SK-N-SH (cell line): ENCODE results near the gene CD276. TPM values are rescaled to one million over a fixed set of nuclear protein-coding genes. Genes with fewer than 3 reads are reported as not detected.
A peak's percentile ranks its signal among the peaks of the same experiment; 100 is the strongest.

Experiments used
- CTCF ChIA-PET: fragments of 300-600, 350-600 bp; formaldehyde crosslinking; extraction: SDS; loops from one replicate; lab custom pipeline; 2021; lab: Yijun Ruan, JAX
- POLR2A ChIA-PET: fragments of 350-600 bp; sonication (Branson Sonifier 250); formaldehyde crosslinking; extraction: SDS; loops from one replicate; lab custom pipeline; 2020; ENCODE audit warnings: antibody characterized with exemption, inconsistent platforms; lab: Yijun Ruan, JAX
- DNase-seq: peaks from one replicate; pipeline ENCODE4 v3.0.0; 2012
- H2AFZ ChIP-seq: fragments of 200-600 bp; sonication (generic); 2 replicates; pipeline ENCODE4 v1.8.1; 2016; ENCODE audit warnings: antibody characterized with exemption, mild to moderate bottlenecking, low read depth
- H3F3A ChIP-seq: fragments of 200-600 bp; sonication (generic); replicated peaks from 2 replicates; pipeline ENCODE3; 2016; ENCODE audit warnings: antibody characterized with exemption, mild to moderate bottlenecking; ENCODE audit not compliant: insufficient read depth
- H3K27ac ChIP-seq, 2 experiments: fragments of 200-500 bp in 1 of 2; fragments of 200-600 bp in 1 of 2; sonication (Bioruptor generic) in 1 of 2; sonication (generic), shearing (Covaris generic) in 1 of 2; 2 replicates each; pipeline versions ENCODE4 v1.5.1 to v1.6.1; 2014 to 2016; ENCODE audit warnings: low read depth in 2 of 2, inconsistent platforms in 1 of 2, low read length in 1 of 2, mild to moderate bottlenecking in 1 of 2, mixed read lengths in 1 of 2
- H3K27me3 ChIP-seq: fragments of 200-600 bp; sonication (generic), shearing (Covaris generic); 2 replicates; pipeline ENCODE4 v1.6.1; 2016; ENCODE audit warnings: mixed run types; ENCODE audit not compliant: insufficient read depth
- H3K36me3 ChIP-seq, 2 experiments: fragments of 200-500 bp in 1 of 2; fragments of 200-600 bp in 1 of 2; sonication (Bioruptor generic) in 1 of 2; sonication (generic) in 1 of 2; replicated peaks in 1 of 2; 2 replicates each; pipeline versions ENCODE3 to v1.5.1; 2014 to 2016; ENCODE audit warnings: low read length in 1 of 2, mild to moderate bottlenecking in 1 of 2; ENCODE audit not compliant: insufficient read depth in 2 of 2, control insufficient read depth in 1 of 2
- H3K4me1 ChIP-seq, 2 experiments: fragments of 200-500 bp in 1 of 2; fragments of 200-600 bp in 1 of 2; sonication (Bioruptor generic) in 1 of 2; sonication (generic), shearing (Covaris generic) in 1 of 2; 2 replicates each; pipeline versions ENCODE4 v1.5.1 to v1.6.1; 2014 to 2016; ENCODE audit warnings: low read depth in 1 of 2, low read length in 1 of 2, mixed run types in 1 of 2; ENCODE audit not compliant: insufficient read depth in 2 of 2, control insufficient read depth in 1 of 2
- H3K4me2 ChIP-seq: fragments of 200-600 bp; sonication (generic), shearing (Covaris generic); 2 replicates; pipeline ENCODE4 v1.6.1; 2017; ENCODE audit warnings: mixed run types
- H3K4me3 ChIP-seq, 2 experiments: fragments of 200-500 bp in 1 of 2; fragments of 200-600 bp in 1 of 2; sonication (Bioruptor generic) in 1 of 2; sonication (generic), shearing (Covaris generic) in 1 of 2; 2 replicates each; pipeline versions ENCODE4 v1.5.1 to v1.8.1; 2014 to 2016; ENCODE audit warnings: low read depth in 2 of 2, inconsistent platforms in 1 of 2, low read length in 1 of 2, mild to moderate bottlenecking in 1 of 2, mixed read lengths in 1 of 2, moderate library complexity in 1 of 2
- H3K79me2 ChIP-seq: fragments of 200-600 bp; sonication (generic); 2 replicates; pipeline ENCODE4 v1.8.1; 2017; ENCODE audit warnings: mild to moderate bottlenecking; ENCODE audit not compliant: insufficient read depth
- H3K9ac ChIP-seq: fragments of 200-600 bp; sonication (generic); 2 replicates; pipeline ENCODE4 v1.6.1; 2017; ENCODE audit warnings: mixed run types
- H3K9me2 ChIP-seq: fragments of 200-600 bp; sonication (generic); 2 replicates; pipeline ENCODE4 v1.6.1; 2017; ENCODE audit warnings: mixed run types
- H3K9me3 ChIP-seq: fragments of 200-600 bp; sonication (generic); 2 replicates; pipeline ENCODE4 v1.6.1; 2017; ENCODE audit warnings: mixed run types, mild to moderate bottlenecking, moderate library complexity
- H4K20me1 ChIP-seq: fragments of 200-600 bp; sonication (generic); 2 replicates; pipeline ENCODE4 v1.6.1; 2017; ENCODE audit warnings: mild to moderate bottlenecking, mixed run types; ENCODE audit not compliant: insufficient read depth
- CHD2 ChIP-seq: fragments of 150-350 bp; IDR thresholded peaks from 2 replicates; pipeline ENCODE4 v1.6.1; 2018; ENCODE audit warnings: low read length; ENCODE audit not compliant: partially characterized antibody
- CTCF ChIP-seq: fragments of 200-600 bp; sonication (generic); IDR thresholded peaks from 2 replicates; pipeline ENCODE4 v1.6.1; 2017; ENCODE audit warnings: antibody characterized with exemption, mild to moderate bottlenecking, moderate library complexity
- EP300 ChIP-seq, 2 experiments: IDR thresholded peaks; 2 replicates each; pipeline versions ENCODE4 v1.4.0 to v1.6.1; 2012; ENCODE audit warnings: borderline replicate concordance in 1 of 2, low read depth in 1 of 2, low read length in 1 of 2
- FOSL2 ChIP-seq: IDR thresholded peaks from 2 replicates; pipeline ENCODE4 v1.4.0; 2012; ENCODE audit warnings: low read depth, mild to moderate bottlenecking, moderate library complexity, borderline replicate concordance
- FOXJ3 ChIP-seq: sonication (generic); formaldehyde crosslinking; IDR thresholded peaks from 2 replicates; pipeline ENCODE4 v1.5.1; 2020; ENCODE audit warnings: mild to moderate bottlenecking, missing genetic modification reagents
- IRF3 ChIP-seq: fragments of 150-350 bp; IDR thresholded peaks from 2 replicates; pipeline ENCODE4 v1.6.1; 2016; ENCODE audit warnings: mild to moderate bottlenecking, low read depth, low read length
- JUND ChIP-seq: IDR thresholded peaks from 2 replicates; pipeline ENCODE4 v1.4.0; 2012
- MXI1 ChIP-seq: IDR thresholded peaks from 2 replicates; pipeline ENCODE4 v1.6.1; 2012; ENCODE audit warnings: mild to moderate bottlenecking, low read depth, low read length, improper control_type of control experiment
- NRF1 ChIP-seq: IDR thresholded peaks from 2 replicates; pipeline ENCODE4 v1.6.1; 2012; ENCODE audit warnings: low read depth, mild to moderate bottlenecking, low read length
- RAD21 ChIP-seq: IDR thresholded peaks from 2 replicates; pipeline ENCODE4 v1.6.1; 2012; ENCODE audit warnings: mild to moderate bottlenecking, low read length
- RCOR1 ChIP-seq: fragments of 150-350 bp; IDR thresholded peaks from 2 replicates; pipeline ENCODE4 v1.6.1; 2017; ENCODE audit warnings: antibody characterized with exemption, low read length
- REST ChIP-seq: IDR thresholded peaks from 2 replicates; pipeline ENCODE4 v1.6.1; 2012; ENCODE audit warnings: mild to moderate bottlenecking, low read depth, low read length, moderate library complexity
- RFX5 ChIP-seq: IDR thresholded peaks from 2 replicates; pipeline ENCODE4 v1.6.1; 2012; ENCODE audit warnings: mild to moderate bottlenecking, improper control_type of control experiment, low read length
- SIN3A ChIP-seq: IDR thresholded peaks from 2 replicates; pipeline ENCODE4 v1.6.1; 2012; ENCODE audit warnings: low read depth, mild to moderate bottlenecking, low read length, moderate library complexity, borderline replicate concordance
- TAF1 ChIP-seq: IDR thresholded peaks from 2 replicates; pipeline ENCODE4 v1.6.1; 2012; ENCODE audit warnings: low read depth, mild to moderate bottlenecking, low read length, moderate library complexity, borderline replicate concordance
- TEAD4 ChIP-seq: IDR thresholded peaks from 2 replicates; pipeline ENCODE4 v1.4.0; 2012; ENCODE audit warnings: mild to moderate bottlenecking, borderline replicate concordance; ENCODE audit not compliant: insufficient read depth
- YY1 ChIP-seq: IDR thresholded peaks from 2 replicates; pipeline ENCODE4 v1.4.0; 2012; ENCODE audit warnings: low read depth, mild to moderate bottlenecking
- WGBS: methylation state at CpG from one replicate; pipeline ENCODE4 v1.1.6; 2017; ENCODE audit warnings: low lambda C conversion rate; 5-methylcytosine and 5-hydroxymethylcytosine counted together
- polyA plus RNA-seq, 3 experiments: library from polyadenylated mRNA; depleted of rRNA; stranded (reverse); fragments of >200 nt; gene quantifications; 2 replicates each; pipeline ENCODE4 v1.2.3, GENCODE V29; 2012

CD276 gene
- polyA plus RNA-seq (2012; rRNA removed): 60.1 and 86.2 TPM in 2 replicates
- 45.2 and 67.1 TPM in 2 replicates for polyA plus RNA-seq (2012; cell fraction: cytosol; rRNA removed)
- 81.1 and 82.1 TPM in 2 replicates for polyA plus RNA-seq (2012; cell fraction: nucleus; rRNA removed)

- H3K9me2 ChIP-seq: no peaks in the 10 kb centered on the region
- peak within 1 kb of the TSS; percentile 95 for H3K9ac ChIP-seq
- 0% methylated on average over 13 of the region's 69 CpGs for WGBS
- peaks cover 35% of the 10 kb centered on the region for H4K20me1 ChIP-seq
- POLR2A ChIA-PET: interaction anchor here (0.8 to 1.7 kb wide), 4 partner anchors 12 to 134 kb away, joined by 3 to 4 read pairs (median 3); no protein-coding TSS in a partner anchor
- no peaks in the 10 kb centered on the region for H3K36me3 ChIP-seq
- H2AFZ ChIP-seq: peak within 1 kb of the TSS; percentile 80
- peaks cover 35 to 37% of the 10 kb centered on the region in 2 experiments; a peak in 3 of 4 replicates for H3K4me1 ChIP-seq
- TF ChIP-seq EP300 (IDR thresholded peaks at IDR 0.05; ENCODE audit: borderline replicate concordance in 1 of 2, low read depth in 1 of 2, low read length in 1 of 2) (peak in 1 of 2 experiments; percentile 3; a peak in 1 of 4 replicates), MXI1 (peak; percentile 4; the same call in 1 of the 2 replicates), CHD2 (peak; percentile 54), TEAD4 (no peak), RAD21 (peak; percentile 30; the same call in 1 of the 2 replicates)
- DNase-seq: peak; percentile 91
- H3K4me3 ChIP-seq: peak within 1 kb of the TSS; percentile 82 to 89
- no peaks in the 10 kb centered on the region for H3K9me3 ChIP-seq
- H3K27me3 ChIP-seq: no peaks in the 10 kb centered on the region
- H3F3A ChIP-seq: peaks cover 23% of the 10 kb centered on the region
- H3K27ac ChIP-seq: peak within 1 kb of the TSS; percentile 77 to 84
- H3K79me2 ChIP-seq: peaks cover 46% of the 10 kb centered on the region
- H3K4me2 ChIP-seq: peak within 1 kb of the TSS; percentile 97
- CTCF ChIA-PET: interaction anchor here (0.8 to 15.1 kb wide), 19 partner anchors 7 to 379 kb away, joined by 3 to 418 read pairs (median 3); no protein-coding TSS in a partner anchor
Measured at GRCh38 chr15:73683777-73684580, at the start of gene CD276. CD276 (plus strand) TSS chr15:73684383; CDS start chr15:73699640, 15,257 bp downstream.

GRCh38 chr15:73637527-73637926 lies 46.7 kb upstream of the CD276 start:
- Histone ChIP-seq H3K9ac (no peak overlapping the region), H3K4me2 (0 out of 2 replicates have a peak overlapping the region, but pooled peaks have one; percentile 5), H3K9me3 (no peaks in the 10 kb centered on the region), H3F3A (peaks cover 18% of the 10 kb centered on the region), H3K79me2 (peaks cover 4% of the 10 kb centered on the region), H3K27ac (0 out of 4 replicates have a peak overlapping the region, but pooled peaks of 1 of the 2 experiments have one; percentile 11), H3K27me3 (no peaks in the 10 kb centered on the region), H2AFZ (no peak overlapping the region), H3K4me3 (no peak overlapping the region), H3K9me2 (no peaks in the 10 kb centered on the region), H3K36me3 (no peaks in the 10 kb centered on the region), H4K20me1 (no peaks in the 10 kb centered on the region), H3K4me1 (peaks cover 6% of the 10 kb centered on the region in 2 experiments)
- TF ChIP-seq MXI1 (no peak), RFX5 (no peak), FOXJ3 (CRISPR knock-in tag) (no peak), SIN3A (no peak), FOSL2 (no peak), REST (no peak), YY1 (no peak), TAF1 (no peak), NRF1 (no peak), CTCF (no peak), JUND (no peak), CHD2 (no peak), EP300 (IDR thresholded peaks at IDR 0.05; ENCODE audit: borderline replicate concordance in 1 of 2, low read depth in 1 of 2, low read length in 1 of 2) (no peak), IRF3 (no peak), RAD21 (no peak), RCOR1 (no peak), TEAD4 (no peak)
- ChIA-PET POLR2A (no interaction called here), CTCF (interaction anchor here (0.8 to 9.5 kb wide), 43 partner anchors 9 to 353 kb away, joined by 3 to 256 read pairs (median 11); partner anchors contain the start of gene CD276)
- DNase-seq: no peak
- WGBS: 30% methylated on average over 2 of the region's 2 CpGs
